SK-N-SH treated with all-trans-retinoic acid at 6 μM for 48 hours (cell line): ENCODE results near the gene MAPK8.

Source experiments
- ATAC-seq: fragments of 200-7000 bp; cut with Tn5 transposase; 3 replicates; pipeline ENCODE4 v1.9.1; 2020; ENCODE audit warnings: mild to moderate bottlenecking, moderate library complexity
- ARNTL ChIP-seq: fragments of 450-650 bp; formaldehyde crosslinking; IDR thresholded peaks from 2 replicates; pipeline ENCODE4 v1.5.0; 2020; ENCODE audit warnings: low read depth, mild to moderate bottlenecking, moderate library complexity, borderline replicate concordance
- CSDC2 ChIP-seq: fragments of 250-450 bp; sonication (Bioruptor Pico); IDR thresholded peaks from 2 replicates; pipeline ENCODE4 v1.5.0; 2020; ENCODE audit warnings: mild to moderate bottlenecking, moderate library complexity
- ESRRG ChIP-seq: fragments of 250-450 bp; sonication (Bioruptor Pico); IDR thresholded peaks from 2 replicates; pipeline ENCODE4 v1.6.1; 2021; ENCODE audit warnings: mild to moderate bottlenecking
- GLIS3 ChIP-seq: fragments of 250-450 bp; sonication (Bioruptor Pico); IDR thresholded peaks from 2 replicates; pipeline ENCODE4 v1.5.0; 2020; ENCODE audit warnings: mild to moderate bottlenecking, moderate library complexity
- ISL1 ChIP-seq: fragments of 250-450 bp; sonication (Bioruptor Pico); IDR thresholded peaks from 2 replicates; pipeline ENCODE4 v2.1.2; 2022; ENCODE audit warnings: mild to moderate bottlenecking, moderate library complexity
- OSR1 ChIP-seq: fragments of 250-450 bp; sonication (Bioruptor Pico); IDR thresholded peaks from 2 replicates; pipeline ENCODE4 v1.8.0; 2022; ENCODE audit warnings: moderate library complexity, mild to moderate bottlenecking, inconsistent platforms
- RARB ChIP-seq: fragments of 250-450 bp; sonication (Bioruptor Pico); IDR thresholded peaks from 2 replicates; pipeline ENCODE4 v1.8.0; 2021; ENCODE audit warnings: mild to moderate bottlenecking, moderate library complexity
- TCF4 ChIP-seq: fragments of 250-450 bp; sonication (Bioruptor Pico); IDR thresholded peaks from 2 replicates; pipeline ENCODE4 v1.8.0; 2021; ENCODE audit warnings: mild to moderate bottlenecking, moderate library complexity, borderline replicate concordance
- TOX ChIP-seq: fragments of 250-450 bp; sonication (Bioruptor Pico); IDR thresholded peaks from 2 replicates; pipeline ENCODE4 v1.8.0; 2021; ENCODE audit warnings: mild to moderate bottlenecking, moderate library complexity, borderline replicate concordance
- ZC3H10 ChIP-seq: fragments of 250-450 bp; sonication (Bioruptor Pico); IDR thresholded peaks from 2 replicates; pipeline ENCODE4 v1.5.1; 2021; ENCODE audit warnings: mild to moderate bottlenecking, moderate library complexity
- ZFP3 ChIP-seq: fragments of 250-450 bp; sonication (Bioruptor Pico); IDR thresholded peaks from 2 replicates; pipeline ENCODE4 v1.5.0; 2020; ENCODE audit warnings: mild to moderate bottlenecking, moderate library complexity
- ZFP30 ChIP-seq: fragments of 450-650 bp; formaldehyde crosslinking; IDR thresholded peaks from 2 replicates; pipeline ENCODE4 v1.5.0; 2022; ENCODE audit warnings: mild to moderate bottlenecking, moderate library complexity
- ZNF70 ChIP-seq: fragments of 450-650 bp; formaldehyde crosslinking; IDR thresholded peaks from 2 replicates; pipeline ENCODE4 v1.5.0; 2020; ENCODE audit warnings: mild to moderate bottlenecking, moderate library complexity
- ZNF8 ChIP-seq: fragments of 450-650 bp; formaldehyde crosslinking; IDR thresholded peaks from 2 replicates; pipeline ENCODE4 v1.5.0; 2020; ENCODE audit warnings: mild to moderate bottlenecking, moderate library complexity
- TF ChIP-seq, protein P1 (sequence below): fragments of 250-450 bp; sonication (Bioruptor Pico); IDR thresholded peaks from 2 replicates; pipeline ENCODE4 v1.5.0; 2020; ENCODE audit warnings: mild to moderate bottlenecking, moderate library complexity
- TF ChIP-seq, protein P2 (sequence below): fragments of 250-450 bp; sonication (Bioruptor Pico); IDR thresholded peaks from 2 replicates; pipeline ENCODE4 v1.5.1; 2020; ENCODE audit warnings: low read depth, mild to moderate bottlenecking, moderate library complexity
- TF ChIP-seq, protein P3 (sequence below): fragments of 250-450 bp; sonication (Bioruptor Pico); IDR thresholded peaks from 2 replicates; pipeline ENCODE4 v1.5.1; 2021; ENCODE audit warnings: mild to moderate bottlenecking, moderate library complexity
- TF ChIP-seq, protein P4 (sequence below): fragments of 250-450 bp; sonication (Bioruptor Pico); IDR thresholded peaks from 2 replicates; pipeline ENCODE4 v1.8.0; 2020; ENCODE audit warnings: mild to moderate bottlenecking, moderate library complexity, borderline replicate concordance
- TF ChIP-seq, protein P5 (sequence below): fragments of 250-450 bp; sonication (Bioruptor Pico); IDR thresholded peaks from 2 replicates; pipeline ENCODE4 v1.8.0; 2021; ENCODE audit warnings: low read depth, mild to moderate bottlenecking, moderate library complexity, borderline replicate concordance

MAPK8 gene

DNA sequence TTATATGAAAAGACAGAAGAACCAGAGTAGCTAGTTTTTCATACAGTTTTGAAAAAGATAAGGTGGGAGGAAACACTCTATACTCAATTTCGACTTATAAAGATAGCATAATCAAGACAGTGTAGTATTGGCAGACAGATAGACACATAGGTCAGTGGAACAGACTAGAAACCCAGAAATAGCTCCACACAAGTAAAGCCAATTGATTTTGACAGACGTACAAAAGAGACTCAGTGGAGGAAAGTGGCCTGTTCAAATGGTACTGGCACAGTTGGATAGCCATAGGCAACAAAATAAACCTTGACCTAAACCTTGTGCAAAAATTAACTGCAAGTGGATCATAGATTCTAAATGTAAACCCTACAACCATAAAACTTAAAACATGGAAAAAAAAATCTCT lies 46.8 kb downstream of the MAPK8 start:
- ATAC-seq = no peak
- TF ChIP-seq GLIS3 (CRISPR knock-in tag) (no peak), OSR1 (no peak), ISL1 (CRISPR knock-in tag) (no peak), ESRRG (no peak), ZNF70 (CRISPR knock-in tag) (no peak), CSDC2 (no peak)
- TF ChIP-seq, protein P1, sequence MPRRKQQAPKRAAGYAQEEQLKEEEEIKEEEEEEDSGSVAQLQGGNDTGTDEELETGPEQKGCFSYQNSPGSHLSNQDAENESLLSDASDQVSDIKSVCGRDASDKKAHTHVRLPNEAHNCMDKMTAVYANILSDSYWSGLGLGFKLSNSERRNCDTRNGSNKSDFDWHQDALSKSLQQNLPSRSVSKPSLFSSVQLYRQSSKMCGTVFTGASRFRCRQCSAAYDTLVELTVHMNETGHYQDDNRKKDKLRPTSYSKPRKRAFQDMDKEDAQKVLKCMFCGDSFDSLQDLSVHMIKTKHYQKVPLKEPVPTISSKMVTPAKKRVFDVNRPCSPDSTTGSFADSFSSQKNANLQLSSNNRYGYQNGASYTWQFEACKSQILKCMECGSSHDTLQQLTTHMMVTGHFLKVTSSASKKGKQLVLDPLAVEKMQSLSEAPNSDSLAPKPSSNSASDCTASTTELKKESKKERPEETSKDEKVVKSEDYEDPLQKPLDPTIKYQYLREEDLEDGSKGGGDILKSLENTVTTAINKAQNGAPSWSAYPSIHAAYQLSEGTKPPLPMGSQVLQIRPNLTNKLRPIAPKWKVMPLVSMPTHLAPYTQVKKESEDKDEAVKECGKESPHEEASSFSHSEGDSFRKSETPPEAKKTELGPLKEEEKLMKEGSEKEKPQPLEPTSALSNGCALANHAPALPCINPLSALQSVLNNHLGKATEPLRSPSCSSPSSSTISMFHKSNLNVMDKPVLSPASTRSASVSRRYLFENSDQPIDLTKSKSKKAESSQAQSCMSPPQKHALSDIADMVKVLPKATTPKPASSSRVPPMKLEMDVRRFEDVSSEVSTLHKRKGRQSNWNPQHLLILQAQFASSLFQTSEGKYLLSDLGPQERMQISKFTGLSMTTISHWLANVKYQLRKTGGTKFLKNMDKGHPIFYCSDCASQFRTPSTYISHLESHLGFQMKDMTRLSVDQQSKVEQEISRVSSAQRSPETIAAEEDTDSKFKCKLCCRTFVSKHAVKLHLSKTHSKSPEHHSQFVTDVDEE (CRISPR knock-in tag) = no peak
- TF ChIP-seq, protein P2, sequence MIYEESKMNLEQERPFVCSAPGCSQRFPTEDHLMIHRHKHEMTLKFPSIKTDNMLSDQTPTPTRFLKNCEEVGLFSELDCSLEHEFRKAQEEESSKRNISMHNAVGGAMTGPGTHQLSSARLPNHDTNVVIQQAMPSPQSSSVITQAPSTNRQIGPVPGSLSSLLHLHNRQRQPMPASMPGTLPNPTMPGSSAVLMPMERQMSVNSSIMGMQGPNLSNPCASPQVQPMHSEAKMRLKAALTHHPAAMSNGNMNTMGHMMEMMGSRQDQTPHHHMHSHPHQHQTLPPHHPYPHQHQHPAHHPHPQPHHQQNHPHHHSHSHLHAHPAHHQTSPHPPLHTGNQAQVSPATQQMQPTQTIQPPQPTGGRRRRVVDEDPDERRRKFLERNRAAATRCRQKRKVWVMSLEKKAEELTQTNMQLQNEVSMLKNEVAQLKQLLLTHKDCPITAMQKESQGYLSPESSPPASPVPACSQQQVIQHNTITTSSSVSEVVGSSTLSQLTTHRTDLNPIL = no peak
- TF ChIP-seq, protein P3, sequence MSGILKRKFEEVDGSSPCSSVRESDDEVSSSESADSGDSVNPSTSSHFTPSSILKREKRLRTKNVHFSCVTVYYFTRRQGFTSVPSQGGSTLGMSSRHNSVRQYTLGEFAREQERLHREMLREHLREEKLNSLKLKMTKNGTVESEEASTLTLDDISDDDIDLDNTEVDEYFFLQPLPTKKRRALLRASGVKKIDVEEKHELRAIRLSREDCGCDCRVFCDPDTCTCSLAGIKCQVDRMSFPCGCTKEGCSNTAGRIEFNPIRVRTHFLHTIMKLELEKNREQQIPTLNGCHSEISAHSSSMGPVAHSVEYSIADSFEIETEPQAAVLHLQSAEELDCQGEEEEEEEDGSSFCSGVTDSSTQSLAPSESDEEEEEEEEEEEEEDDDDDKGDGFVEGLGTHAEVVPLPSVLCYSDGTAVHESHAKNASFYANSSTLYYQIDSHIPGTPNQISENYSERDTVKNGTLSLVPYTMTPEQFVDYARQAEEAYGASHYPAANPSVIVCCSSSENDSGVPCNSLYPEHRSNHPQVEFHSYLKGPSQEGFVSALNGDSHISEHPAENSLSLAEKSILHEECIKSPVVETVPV (CRISPR knock-in tag) = no peak
- TF ChIP-seq, all 23 proteins: peak for 0

DNA sequence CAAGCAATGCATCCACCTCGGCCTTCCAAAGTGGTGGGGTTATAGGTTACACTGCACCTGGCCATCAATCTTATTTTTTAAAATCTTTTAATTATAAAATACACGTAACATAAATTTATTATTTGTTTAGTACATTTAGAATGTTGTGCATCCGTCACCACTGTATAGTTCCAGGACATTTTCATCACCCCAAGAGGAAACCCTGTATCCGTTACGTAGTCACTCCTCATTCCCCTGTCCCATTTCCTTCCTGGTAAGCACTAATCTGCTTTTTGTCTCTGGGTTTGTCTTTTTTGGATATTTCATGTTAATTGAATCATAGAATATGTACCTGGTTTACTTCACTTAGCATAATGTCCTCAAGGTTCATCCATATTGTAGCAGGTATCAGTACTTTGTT lies 51.2 kb downstream of the MAPK8 start:
- TF ChIP-seq ZC3H10 (CRISPR knock-in tag) = no peak
- no peak for TF ChIP-seq ZFP3 (CRISPR knock-in tag)
- TF ChIP-seq, protein P1 (CRISPR knock-in tag) = no peak
- TF ChIP-seq ESRRG = no peak
- no peak for TF ChIP-seq CSDC2
- TF ChIP-seq, protein P4, sequence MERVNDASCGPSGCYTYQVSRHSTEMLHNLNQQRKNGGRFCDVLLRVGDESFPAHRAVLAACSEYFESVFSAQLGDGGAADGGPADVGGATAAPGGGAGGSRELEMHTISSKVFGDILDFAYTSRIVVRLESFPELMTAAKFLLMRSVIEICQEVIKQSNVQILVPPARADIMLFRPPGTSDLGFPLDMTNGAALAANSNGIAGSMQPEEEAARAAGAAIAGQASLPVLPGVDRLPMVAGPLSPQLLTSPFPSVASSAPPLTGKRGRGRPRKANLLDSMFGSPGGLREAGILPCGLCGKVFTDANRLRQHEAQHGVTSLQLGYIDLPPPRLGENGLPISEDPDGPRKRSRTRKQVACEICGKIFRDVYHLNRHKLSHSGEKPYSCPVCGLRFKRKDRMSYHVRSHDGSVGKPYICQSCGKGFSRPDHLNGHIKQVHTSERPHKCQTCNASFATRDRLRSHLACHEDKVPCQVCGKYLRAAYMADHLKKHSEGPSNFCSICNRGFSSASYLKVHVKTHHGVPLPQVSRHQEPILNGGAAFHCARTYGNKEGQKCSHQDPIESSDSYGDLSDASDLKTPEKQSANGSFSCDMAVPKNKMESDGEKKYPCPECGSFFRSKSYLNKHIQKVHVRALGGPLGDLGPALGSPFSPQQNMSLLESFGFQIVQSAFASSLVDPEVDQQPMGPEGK (CRISPR knock-in tag) = no peak
- TF ChIP-seq TCF4 (CRISPR knock-in tag) = no peak
- no peak for TF ChIP-seq TOX (CRISPR knock-in tag)
- no peak for TF ChIP-seq ZFP30 (CRISPR knock-in tag)
- no peak for TF ChIP-seq ARNTL (CRISPR knock-in tag)
- TF ChIP-seq OSR1 = no peak
- TF ChIP-seq ZNF8 (CRISPR knock-in tag) = no peak
- no peak for TF ChIP-seq GLIS3 (CRISPR knock-in tag)
- TF ChIP-seq ISL1 (CRISPR knock-in tag) = no peak
- TF ChIP-seq ZNF70 (CRISPR knock-in tag) = no peak
- ATAC-seq = no peak

DNA sequence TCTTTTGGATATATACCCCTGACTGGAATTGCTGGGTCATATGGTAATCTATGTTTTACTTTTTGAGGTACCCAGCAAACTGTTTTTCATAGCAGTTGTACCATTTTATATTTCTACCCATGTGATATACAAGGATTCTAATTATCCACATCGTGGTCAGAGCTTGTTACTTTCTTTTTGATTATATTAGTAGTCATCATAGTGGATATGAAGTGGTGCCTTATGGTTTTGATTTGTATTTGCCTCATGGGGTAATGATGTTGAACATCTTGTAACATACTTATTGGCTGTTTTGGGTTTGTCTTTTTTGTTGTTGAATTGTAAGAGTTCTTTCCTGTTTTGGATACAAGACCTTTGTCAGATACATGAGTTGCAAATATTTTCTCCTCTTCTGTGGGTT lies 51.7 kb downstream of the MAPK8 start:
- TF ChIP-seq RARB (CRISPR knock-in tag) = no peak
- TF ChIP-seq, protein P3 (CRISPR knock-in tag) = no peak
- TF ChIP-seq, protein P5, sequence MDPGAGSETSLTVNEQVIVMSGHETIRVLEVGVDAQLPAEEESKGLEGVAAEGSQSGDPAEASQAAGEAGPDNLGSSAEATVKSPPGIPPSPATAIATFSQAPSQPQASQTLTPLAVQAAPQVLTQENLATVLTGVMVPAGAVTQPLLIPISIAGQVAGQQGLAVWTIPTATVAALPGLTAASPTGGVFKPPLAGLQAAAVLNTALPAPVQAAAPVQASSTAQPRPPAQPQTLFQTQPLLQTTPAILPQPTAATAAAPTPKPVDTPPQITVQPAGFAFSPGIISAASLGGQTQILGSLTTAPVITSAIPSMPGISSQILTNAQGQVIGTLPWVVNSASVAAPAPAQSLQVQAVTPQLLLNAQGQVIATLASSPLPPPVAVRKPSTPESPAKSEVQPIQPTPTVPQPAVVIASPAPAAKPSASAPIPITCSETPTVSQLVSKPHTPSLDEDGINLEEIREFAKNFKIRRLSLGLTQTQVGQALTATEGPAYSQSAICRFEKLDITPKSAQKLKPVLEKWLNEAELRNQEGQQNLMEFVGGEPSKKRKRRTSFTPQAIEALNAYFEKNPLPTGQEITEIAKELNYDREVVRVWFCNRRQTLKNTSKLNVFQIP (CRISPR knock-in tag) = no peak
- ATAC-seq = no peak
